Thyroid gland (tissue), 4 donors: ENCODE data around the gene PER3. TPM values are rescaled to one million over a fixed set of nuclear protein-coding genes. Genes with fewer than 3 reads are reported as not detected.

ENCODE experiments used
- DNase-seq, 2 donors: peaks; one replicate each; pipeline ENCODE4 v3.0.0-alpha.2; 2019
- H3K27ac ChIP-seq, 3 donors: fragments of 200-600 bp; sonication (generic); 1 replicate in 2 of 3; 2 replicates in 1 of 3; pipeline ENCODE4 v1.5.1; 2016 to 2019; ENCODE audit warnings: mild to moderate bottlenecking in 1 of 3, moderate library complexity in 1 of 3
- H3K27me3 ChIP-seq: fragments of 200-600 bp; sonication (generic); one replicate; pipeline ENCODE4 v1.5.1; 2019
- H3K36me3 ChIP-seq, 2 donors: fragments of 200-600 bp; sonication (generic); one replicate each; pipeline ENCODE4 v1.5.1; 2016 to 2019
- H3K4me1 ChIP-seq, 2 donors: fragments of 200-600 bp; sonication (generic); one replicate each; pipeline ENCODE4 v1.5.1; 2017 to 2019
- H3K4me3 ChIP-seq, 3 donors: fragments of 200-600 bp; sonication (generic); replicated peaks in 1 of 3; 1 replicate in 2 of 3; 2 replicates in 1 of 3; pipeline ENCODE4 v1.5.1; 2016; ENCODE audit warnings: mild to moderate bottlenecking in 1 of 3
- H3K9me3 ChIP-seq: fragments of 200-600 bp; sonication (generic); one replicate; pipeline ENCODE4 v1.5.1; 2017
- CTCF ChIP-seq, 6 experiments: fragments of 200-600 bp in 3 of 6; fragments of 450-650 bp in 3 of 6; sonication (generic) in 3 of 6; IDR thresholded peaks; one replicate each; pipeline ENCODE4 v1.5.1; 2016 to 2019; ENCODE audit warnings: antibody characterized with exemption in 6 of 6, mild to moderate bottlenecking in 2 of 6, inconsistent platforms in 1 of 6, moderate library complexity in 1 of 6
- POLR2A ChIP-seq, 2 donors: fragments of 450-650 bp; IDR thresholded peaks; one replicate each; pipeline ENCODE4 v1.6.1; 2017; ENCODE audit warnings: antibody characterized with exemption in 2 of 2, mild to moderate bottlenecking in 2 of 2, moderate library complexity in 1 of 2
- WGBS, 2 donors: methylation state at CpG; one replicate each; pipeline ENCODE4 v1.1.5; 2017; 5-methylcytosine and 5-hydroxymethylcytosine counted together
- intact Hi-C: fragments of 100-400 bp; cut with DNase I; formaldehyde crosslinking; loops from one replicate; pipeline ENCODE4 v1.15.1; 2023
- total RNA-seq, 4 donors: library from RNA; depleted of rRNA; stranded (reverse); fragments of >200 nt; gene quantifications; one replicate each; pipeline ENCODE4 v1.2.3, GENCODE V29; 2016

Gene PER3
- total RNA-seq, 4 donors from 2014 or later: 8.9 to 30.9 (median 20.9) TPM

- TF ChIP-seq CTCF (IDR thresholded peaks at IDR 0.05) (no peak), POLR2A (IDR thresholded peaks at IDR 0.05) (no peak)
- no peak for DNase-seq
- 88 to 94% methylated on average over 12 of the region's 12 CpGs for WGBS, 2 donors
- H3K4me1 ChIP-seq: no peaks in the 10 kb centered on the region
- intact Hi-C loops: no loop called here
- peaks cover 14 to 20% of the 10 kb centered on the region in 2 donors for H3K36me3 ChIP-seq
- H3K9me3 ChIP-seq: no peaks in the 10 kb centered on the region
- H3K4me3 ChIP-seq: no peak overlapping the region
- no peaks in the 10 kb centered on the region for H3K27me3 ChIP-seq
- no peak overlapping the region for H3K27ac ChIP-seq
Measured at GRCh38 chr1:7795406-7795805, 11.3 kb downstream of the PER3 start.

DNA sequence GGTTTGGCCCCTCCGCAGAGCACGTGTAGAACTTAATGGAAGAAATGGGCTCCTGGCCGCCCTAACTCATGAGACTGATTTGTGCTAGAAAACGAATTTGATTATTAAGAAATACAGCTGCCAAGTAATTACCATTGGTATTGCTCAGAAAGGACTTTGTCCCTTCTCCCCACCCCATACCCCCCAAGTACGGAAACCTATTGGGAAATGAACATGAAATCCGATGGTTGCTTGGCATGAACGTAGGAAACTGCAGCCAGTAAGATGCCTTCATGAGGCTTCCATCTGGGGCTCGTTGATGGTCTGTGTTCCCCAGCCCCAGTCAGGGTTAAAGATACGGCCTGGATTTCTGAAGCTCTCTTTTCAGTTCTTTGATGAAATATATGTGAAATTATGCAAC lies 21.4 kb downstream of the PER3 start:
- H3K36me3 ChIP-seq: peaks cover 38 to 60% of the 10 kb centered on the region in 2 donors
- no peaks in the 10 kb centered on the region for H3K27me3 ChIP-seq
- H3K4me1 ChIP-seq: no peaks in the 10 kb centered on the region
- no peak overlapping the region for H3K4me3 ChIP-seq
- H3K9me3 ChIP-seq: no peaks in the 10 kb centered on the region
- TF ChIP-seq POLR2A (IDR thresholded peaks at IDR 0.05) (no peak), CTCF (IDR thresholded peaks at IDR 0.05) (no peak)
- H3K27ac ChIP-seq: no peak overlapping the region
- intact Hi-C loops: no loop called here
- 88 to 94% methylated on average over 9 of the region's 9 CpGs for WGBS, 2 donors
- DNase-seq: no peak

DNA sequence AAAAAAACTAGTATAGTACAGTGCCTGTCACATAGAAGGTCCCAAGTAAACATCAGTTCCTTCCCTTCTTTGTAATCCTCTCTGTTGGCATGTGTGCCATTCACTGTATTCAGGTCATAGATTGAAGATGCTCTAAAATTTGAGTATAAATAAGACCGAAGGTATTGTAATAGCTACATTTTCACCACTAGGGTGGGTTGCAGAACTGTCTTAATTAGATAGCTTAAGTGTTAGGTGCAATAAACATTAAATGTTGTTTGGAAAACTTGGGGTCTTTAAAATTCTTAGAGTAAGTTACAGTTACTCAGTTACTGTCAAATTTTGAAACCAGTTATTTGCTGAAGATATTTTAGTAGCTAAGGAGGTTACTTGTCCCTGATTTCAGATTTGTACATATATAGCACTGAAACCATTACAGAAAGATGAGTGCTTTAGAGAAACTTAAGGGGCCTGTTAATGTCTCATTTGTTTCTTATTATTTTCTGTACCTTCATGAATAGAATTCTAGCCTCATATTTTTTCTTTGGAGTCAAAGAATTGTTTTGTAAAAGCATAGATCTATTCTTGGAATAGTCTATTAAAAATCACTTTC lies 24.3 kb downstream of the PER3 start:
- no peaks in the 10 kb centered on the region for H3K4me1 ChIP-seq
- intact Hi-C loops: no loop called here
- WGBS, 2 donors: 22 to 47% methylated on average over 1 of the region's 1 CpG
- H3K27ac ChIP-seq: no peak overlapping the region
- no peaks in the 10 kb centered on the region for H3K27me3 ChIP-seq
- DNase-seq: no peak
- TF ChIP-seq CTCF (IDR thresholded peaks at IDR 0.05) (peak in 4 of 6 experiments; percentile 19 to 44 (median 40)), POLR2A (IDR thresholded peaks at IDR 0.05) (no peak)
- no peaks in the 10 kb centered on the region for H3K9me3 ChIP-seq
- peaks cover 32 to 69% of the 10 kb centered on the region in 2 donors for H3K36me3 ChIP-seq
- H3K4me3 ChIP-seq: no peak overlapping the region

GRCh38 chr1:7809742-7810141 lies 25.7 kb downstream of the PER3 start:
- Histone ChIP-seq H3K36me3 (peaks cover 27 to 65% of the 10 kb centered on the region in 2 donors), H3K27me3 (no peaks in the 10 kb centered on the region), H3K27ac (no peak overlapping the region), H3K9me3 (no peaks in the 10 kb centered on the region), H3K4me1 (no peaks in the 10 kb centered on the region), H3K4me3 (no peak overlapping the region)
- TF ChIP-seq CTCF (IDR thresholded peaks at IDR 0.05) (no peak), POLR2A (IDR thresholded peaks at IDR 0.05) (no peak)
- DNase-seq: no peak
- WGBS, 2 donors: 94 to 97% methylated on average over 13 of the region's 13 CpGs
- intact Hi-C loops: no loop called here

GRCh38 chr1:7810395-7810794 lies 26.3 kb downstream of the PER3 start:
- TF ChIP-seq POLR2A (IDR thresholded peaks at IDR 0.05): no peak
- no peak for TF ChIP-seq CTCF (IDR thresholded peaks at IDR 0.05)
- no peaks in the 10 kb centered on the region for H3K27me3 ChIP-seq
- no peaks in the 10 kb centered on the region for H3K9me3 ChIP-seq
- DNase-seq: no peak
- H3K27ac ChIP-seq: no peak overlapping the region
- intact Hi-C loops: no loop called here
- H3K4me1 ChIP-seq: no peaks in the 10 kb centered on the region
- H3K4me3 ChIP-seq: no peak overlapping the region
- peaks cover 24 to 59% of the 10 kb centered on the region in 2 donors for H3K36me3 ChIP-seq
- 91 to 93% methylated on average over 7 of the region's 7 CpGs for WGBS, 2 donors
